WTC11 (cell line): ENCODE data around the gene TMEM18.

Experiments used
- ATF1 ChIP-seq: sonication (generic); formaldehyde crosslinking; IDR thresholded peaks from 2 replicates; pipeline ENCODE4 v1.8.1; 2023; ENCODE audit warnings: mild to moderate bottlenecking, moderate library complexity, missing genetic modification reagents
- ELF4 ChIP-seq: sonication (generic); formaldehyde crosslinking; IDR thresholded peaks from 2 replicates; pipeline ENCODE4 v1.8.1; 2022; ENCODE audit warnings: low read depth, mild to moderate bottlenecking, moderate library complexity, missing genetic modification reagents
- HMGXB4 ChIP-seq: sonication (generic); formaldehyde crosslinking; IDR thresholded peaks from 2 replicates; pipeline ENCODE4 v1.8.1; 2023; ENCODE audit warnings: mild to moderate bottlenecking, moderate library complexity, missing genetic modification reagents
- JAZF1 ChIP-seq: fragments of 250-450 bp; sonication (Bioruptor Pico); IDR thresholded peaks from 2 replicates; pipeline ENCODE4 v1.9.0; 2021; ENCODE audit warnings: moderate library complexity, mild to moderate bottlenecking, inconsistent platforms
- RORB ChIP-seq: fragments of 250-450 bp; sonication (Bioruptor Pico); IDR thresholded peaks from 2 replicates; pipeline ENCODE4 v1.9.0; 2021; ENCODE audit warnings: mild to moderate bottlenecking
- TCF7 ChIP-seq: sonication (generic); formaldehyde crosslinking; IDR thresholded peaks from 2 replicates; pipeline ENCODE4 v1.8.0; 2022; ENCODE audit warnings: mild to moderate bottlenecking, low read depth, missing genetic modification reagents, moderate library complexity
- TF ChIP-seq, protein P1 (sequence below): fragments of 200-600 bp; IDR thresholded peaks from 2 replicates; pipeline ENCODE4 v1.8.0; 2022; ENCODE audit warnings: antibody characterized with exemption

- TF ChIP-seq, protein P1, sequence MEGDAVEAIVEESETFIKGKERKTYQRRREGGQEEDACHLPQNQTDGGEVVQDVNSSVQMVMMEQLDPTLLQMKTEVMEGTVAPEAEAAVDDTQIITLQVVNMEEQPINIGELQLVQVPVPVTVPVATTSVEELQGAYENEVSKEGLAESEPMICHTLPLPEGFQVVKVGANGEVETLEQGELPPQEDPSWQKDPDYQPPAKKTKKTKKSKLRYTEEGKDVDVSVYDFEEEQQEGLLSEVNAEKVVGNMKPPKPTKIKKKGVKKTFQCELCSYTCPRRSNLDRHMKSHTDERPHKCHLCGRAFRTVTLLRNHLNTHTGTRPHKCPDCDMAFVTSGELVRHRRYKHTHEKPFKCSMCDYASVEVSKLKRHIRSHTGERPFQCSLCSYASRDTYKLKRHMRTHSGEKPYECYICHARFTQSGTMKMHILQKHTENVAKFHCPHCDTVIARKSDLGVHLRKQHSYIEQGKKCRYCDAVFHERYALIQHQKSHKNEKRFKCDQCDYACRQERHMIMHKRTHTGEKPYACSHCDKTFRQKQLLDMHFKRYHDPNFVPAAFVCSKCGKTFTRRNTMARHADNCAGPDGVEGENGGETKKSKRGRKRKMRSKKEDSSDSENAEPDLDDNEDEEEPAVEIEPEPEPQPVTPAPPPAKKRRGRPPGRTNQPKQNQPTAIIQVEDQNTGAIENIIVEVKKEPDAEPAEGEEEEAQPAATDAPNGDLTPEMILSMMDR = no peak
- TF ChIP-seq TCF7 (CRISPR knock-in tag) (no peak), HMGXB4 (CRISPR knock-in tag) (no peak), ELF4 (CRISPR knock-in tag) (no peak), RORB (no peak), ATF1 (CRISPR knock-in tag) (no peak), JAZF1 (CRISPR knock-in tag) (no peak)
These were observed 6.1 kb downstream of the TMEM18 start for GRCh38 chr2:671072-671471.
